OCI-LY7 (cell line): ENCODE results near the gene CALU. TPM values are rescaled to one million over a fixed set of nuclear protein-coding genes. Genes with fewer than 3 reads are reported as not detected.

Experiments
- BruUV-seq: library from RNA; stranded (reverse); fragments of 400-500 nt; replicated peaks from 2 replicates; lab custom pipeline; 2021; lab: Mats Ljungman, UMichigan
- CTCF ChIA-PET: fragments of 300-600 bp; sonication (Branson Sonifier 250); formaldehyde crosslinking; loops from one replicate; lab custom pipeline; 2022; ENCODE audit warnings: antibody characterized with exemption; ENCODE audit not compliant: unreplicated experiment; lab: Charles Lee
- POLR2A ChIA-PET: fragments of 300-600 bp; sonication (Branson Sonifier 250); formaldehyde crosslinking; loops from one replicate; lab custom pipeline; 2022; ENCODE audit warnings: antibody characterized with exemption; lab: Charles Lee
- DNase-seq: peaks from one replicate; pipeline ENCODE4 v3.0.0-alpha.2; 2015; ENCODE audit warnings: low spot score
- H2AFZ ChIP-seq: fragments of 200-600 bp; sonication (generic), shearing (Covaris generic); 2 replicates; pipeline ENCODE4 v1.6.1; 2014; ENCODE audit warnings: mild to moderate bottlenecking, antibody characterized with exemption, low read length, moderate library complexity
- H3K27ac ChIP-seq: fragments of 200-600 bp; sonication (generic); 2 replicates; pipeline ENCODE4 v1.5.1; 2014; ENCODE audit warnings: mixed run types, low read depth, mild to moderate bottlenecking, moderate library complexity, low read length, inconsistent platforms; ENCODE audit not compliant: poor library complexity, severe bottlenecking
- H3K36me3 ChIP-seq: fragments of 200-600 bp; sonication (generic); 2 replicates; pipeline ENCODE4 v1.6.1; 2014; ENCODE audit warnings: mild to moderate bottlenecking, antibody characterized with exemption, low read length, moderate library complexity, mixed read lengths; ENCODE audit not compliant: insufficient read depth
- H3K4me1 ChIP-seq: fragments of 200-600 bp; sonication (generic); 2 replicates; pipeline ENCODE4 v1.5.1; 2014; ENCODE audit warnings: mild to moderate bottlenecking, low read length; ENCODE audit not compliant: insufficient read depth, poor library complexity, severe bottlenecking
- H3K4me2 ChIP-seq: fragments of 200-600 bp; sonication (generic); 2 replicates; pipeline ENCODE4 v1.6.1; 2014; ENCODE audit warnings: mild to moderate bottlenecking, low read length
- H3K4me3 ChIP-seq: fragments of 200-600 bp; sonication (generic); 2 replicates; pipeline ENCODE4 v1.5.1; 2014; ENCODE audit warnings: mild to moderate bottlenecking, low read depth, low read length; ENCODE audit not compliant: poor library complexity, severe bottlenecking
- H3K79me2 ChIP-seq: fragments of 200-600 bp; sonication (generic); 2 replicates; pipeline ENCODE4 v1.6.1; 2016; ENCODE audit warnings: low read depth, mild to moderate bottlenecking, low read length, moderate library complexity, mixed read lengths; ENCODE audit not compliant: insufficient read depth
- H3K9me2 ChIP-seq: fragments of 200-600 bp; sonication (generic); 2 replicates; pipeline ENCODE4 v1.6.1; 2016; ENCODE audit warnings: mild to moderate bottlenecking, low read length, mixed read lengths; ENCODE audit not compliant: insufficient read depth
- H3K9me3 ChIP-seq: fragments of 200-600 bp; sonication (generic); 2 replicates; pipeline ENCODE4 v1.6.1; 2014; ENCODE audit warnings: mild to moderate bottlenecking, mixed run types, low read length, mixed read lengths
- H4K20me1 ChIP-seq: fragments of 200-600 bp; sonication (generic); 2 replicates; pipeline ENCODE4 v1.6.1; 2014; ENCODE audit warnings: mild to moderate bottlenecking, antibody characterized with exemption, low read length, moderate library complexity, mixed read lengths; ENCODE audit not compliant: insufficient read depth
- CTCF ChIP-seq: fragments of 200-600 bp; sonication (generic); conservative IDR thresholded peaks from 2 replicates; pipeline ENCODE4 v1.5.1; 2014; ENCODE audit warnings: mild to moderate bottlenecking, antibody characterized with exemption, low read length, moderate library complexity, mixed read lengths
- EZH2phosphoT487 ChIP-seq: fragments of 200-600 bp; sonication (generic); IDR thresholded peaks from 2 replicates; pipeline ENCODE4 v1.6.1; 2018; ENCODE audit warnings: low read depth, borderline replicate concordance, mild to moderate bottlenecking, mixed run types, antibody characterized with exemption, low read length, moderate library complexity, mixed read lengths
- intact Hi-C: fragments of 100-400 bp; cut with micrococcal nuclease; formaldehyde crosslinking; loops from one replicate; pipeline ENCODE4 v1.10.0; 2022; ENCODE audit not compliant: unreplicated experiment
- total RNA-seq, 2 experiments: library from RNA; depleted of rRNA in 1 of 2; stranded (reverse); fragments of >200 nt in 1 of 2; shearing (Covaris generic) in 1 of 2; gene quantifications; 2 replicates each; pipeline ENCODE4 v1.2.3, GENCODE V29; 2014 to 2022

CALU gene
- total RNA-seq, 2 experiments from 2014 or later = 45.6 to 52.8 TPM

GRCh38 chr7:128773604-128774003 lies 34.4 kb downstream of the CALU start:
- no TSS peak for BruUV-seq
- H2AFZ ChIP-seq = no peak overlapping the region
- POLR2A ChIA-PET = interaction anchor here (0.6 to 1.1 kb wide), 3 partner anchors 13 to 634 kb away, joined by 3 to 4 read pairs (median 3); no protein-coding TSS in a partner anchor

GRCh38 chr7:128774029-128774689 lies 35.0 kb downstream of the CALU start:
- Histone ChIP-seq H4K20me1 (no peaks in the 10 kb centered on the region), H3K27ac (no peak overlapping the region), H3K4me1 (no peaks in the 10 kb centered on the region), H3K36me3 (peaks cover 43% of the 10 kb centered on the region), H3K79me2 (no peaks in the 10 kb centered on the region), H3K4me2 (no peak overlapping the region), H3K4me3 (no peak overlapping the region), H2AFZ (no peak overlapping the region), H3K9me2 (no peaks in the 10 kb centered on the region), H3K9me3 (0 out of 2 replicates have a peak, but pooled peaks cover 10% of the 10 kb centered on the region)
- intact Hi-C loops = no loop called here
- DNase-seq = no peak
- BruUV-seq = no TSS peak
- no peak for TF ChIP-seq CTCF
- TF ChIP-seq EZH2phosphoT487 = no peak
- POLR2A ChIA-PET = interaction anchor here (0.7 to 1.1 kb wide), 2 partner anchors 13 to 19 kb away, joined by 3 to 4 read pairs; no protein-coding TSS in a partner anchor
- CTCF ChIA-PET = no interaction called here

More at GRCh38 chr7:128773604-128774003, 34.4 kb downstream of the CALU start:
- Histone ChIP-seq H3K36me3 (peaks cover 48% of the 10 kb centered on the region), H3K79me2 (no peaks in the 10 kb centered on the region), H3K9me2 (no peaks in the 10 kb centered on the region), H3K9me3 (0 out of 2 replicates have a peak, but pooled peaks cover 10% of the 10 kb centered on the region), H3K4me3 (no peak overlapping the region), H4K20me1 (no peaks in the 10 kb centered on the region), H3K4me2 (no peak overlapping the region), H3K4me1 (no peaks in the 10 kb centered on the region), H3K27ac (no peak overlapping the region)
- no peak for DNase-seq
- CTCF ChIA-PET = no interaction called here
- TF ChIP-seq EZH2phosphoT487 = no peak
- TF ChIP-seq CTCF = no peak
- intact Hi-C loops = no loop called here

GRCh38 chr7:128774921-128775320 lies 35.8 kb downstream of the CALU start:
- ChIA-PET POLR2A (interaction anchor here (0.6 kb wide), 1 partner anchor 43 kb away, joined by 3 read pairs; no protein-coding TSS in a partner anchor), CTCF (no interaction called here)
- Histone ChIP-seq H3K9me2 (no peaks in the 10 kb centered on the region), H2AFZ (no peak overlapping the region), H3K4me1 (no peaks in the 10 kb centered on the region), H3K27ac (no peak overlapping the region), H3K9me3 (0 out of 2 replicates have a peak, but pooled peaks cover 10% of the 10 kb centered on the region), H3K4me2 (no peak overlapping the region), H4K20me1 (no peaks in the 10 kb centered on the region), H3K79me2 (no peaks in the 10 kb centered on the region), H3K36me3 (peaks cover 35% of the 10 kb centered on the region), H3K4me3 (no peak overlapping the region)
- BruUV-seq = no TSS peak
- intact Hi-C loops = no loop called here
- DNase-seq = no peak
- TF ChIP-seq CTCF (no peak), EZH2phosphoT487 (no peak)
